Measurements from ENCODE around the gene MYH7B. TPM values are rescaled to one million over a fixed set of nuclear protein-coding genes. Genes with fewer than 3 reads are reported as not detected.
A peak's percentile ranks its signal among the peaks of the same experiment; 100 is the strongest.

Gene MYH7B
- total RNA-seq, 2 donors from 2014 or later: 0.69 to 1.5 TPM

- Histone ChIP-seq H3K27me3 (no peaks in the 10 kb centered on the region), H3K36me3 (peaks cover 4% of the 10 kb centered on the region), H3K27ac (peak overlapping the region; percentile 67), H3K9ac (ENCODE audit: low read depth in 2 of 2, low read length in 2 of 2) (peak overlapping the region in 1 of 2 donors; percentile 57), H3K9me3 (no peaks in the 10 kb centered on the region), H3K4me1 (no peaks in the 10 kb centered on the region), H3K4me3 (no peak overlapping the region)
- no peak for TF ChIP-seq CTCF (IDR thresholded peaks at IDR 0.05)
- intact Hi-C loops (cut with DNase I): no loop called here
- DNase-seq: peak; percentile 93
Measured at GRCh38 chr20:34938466-34939163, 17.1 kb upstream of the MYH7B start.

GRCh38 chr20:34940081-34940481, 15.6 kb upstream of the MYH7B start:
- TF ChIP-seq CTCF (IDR thresholded peaks at IDR 0.05): no peak
- Histone ChIP-seq H3K27me3 (no peaks in the 10 kb centered on the region), H3K36me3 (peaks cover 4% of the 10 kb centered on the region), H3K9ac (ENCODE audit: low read depth in 2 of 2, low read length in 2 of 2) (no peak overlapping the region), H3K27ac (no peak overlapping the region), H3K9me3 (no peaks in the 10 kb centered on the region), H3K4me3 (no peak overlapping the region), H3K4me1 (no peaks in the 10 kb centered on the region)
- intact Hi-C loops (cut with DNase I): no loop called here
- DNase-seq: no peak

- no peak for DNase-seq
- H3K36me3 ChIP-seq: peaks cover 4% of the 10 kb centered on the region
- no peak overlapping the region for H3K4me3 ChIP-seq
- H3K4me1 ChIP-seq: no peaks in the 10 kb centered on the region
- H3K27ac ChIP-seq: no peak overlapping the region
- TF ChIP-seq CTCF (IDR thresholded peaks at IDR 0.05): no peak
- intact Hi-C loops (cut with DNase I): no loop called here
- H3K27me3 ChIP-seq: no peaks in the 10 kb centered on the region
- H3K9me3 ChIP-seq: no peaks in the 10 kb centered on the region
- no peak overlapping the region for H3K9ac ChIP-seq (ENCODE audit: low read depth in 2 of 2, low read length in 2 of 2)
Measured at GRCh38 chr20:34941226-34941625, 14.4 kb upstream of the MYH7B start.

DNA sequence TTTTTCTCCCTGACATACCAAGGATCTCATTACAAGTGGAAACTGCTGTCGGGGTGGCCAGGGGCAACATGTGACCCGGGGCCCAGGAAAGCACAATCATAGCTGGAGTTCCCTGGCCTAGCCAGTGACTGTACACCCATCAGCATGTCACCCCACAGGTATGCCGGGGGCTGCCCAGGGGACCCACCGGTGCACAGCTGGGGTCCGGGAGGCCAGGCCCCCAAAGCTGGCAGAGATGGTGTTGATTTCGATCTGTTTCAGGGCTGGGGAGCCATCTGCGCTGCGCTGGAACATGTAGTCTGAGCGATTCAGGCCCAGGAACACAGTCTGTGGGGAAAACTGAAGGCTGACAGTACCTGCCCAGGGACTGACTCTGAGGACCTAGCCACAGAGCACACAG, 13.4 kb upstream of the MYH7B start:
- H3K36me3 ChIP-seq: peaks cover 4% of the 10 kb centered on the region
- no peak for TF ChIP-seq CTCF (IDR thresholded peaks at IDR 0.05)

GRCh38 chr20:34943808-34944567, 11.7 kb upstream of the MYH7B start:
- H3K4me1 ChIP-seq: no peaks in the 10 kb centered on the region
- TF ChIP-seq CTCF (IDR thresholded peaks at IDR 0.05): no peak
- no peaks in the 10 kb centered on the region for H3K27me3 ChIP-seq
- no peaks in the 10 kb centered on the region for H3K9me3 ChIP-seq
- H3K9ac ChIP-seq (ENCODE audit: low read depth in 2 of 2, low read length in 2 of 2): no peak overlapping the region
- intact Hi-C loops (cut with DNase I): no loop called here
- H3K36me3 ChIP-seq: peaks cover 4% of the 10 kb centered on the region
- no peak for DNase-seq
- no peak overlapping the region for H3K4me3 ChIP-seq
- H3K27ac ChIP-seq: no peak overlapping the region

More for the DNA sequence above, 13.4 kb upstream of the MYH7B start:
- Histone ChIP-seq H3K27me3 (no peaks in the 10 kb centered on the region), H3K4me1 (no peaks in the 10 kb centered on the region), H3K9me3 (no peaks in the 10 kb centered on the region), H3K4me3 (no peak overlapping the region), H3K27ac (no peak overlapping the region), H3K9ac (ENCODE audit: low read depth in 2 of 2, low read length in 2 of 2) (no peak overlapping the region)
- intact Hi-C loops (cut with DNase I): no loop called here
- DNase-seq: no peak
